ENCODE measurements around the gene RETREG1.

- no peak for TF ChIP-seq CTCF (IDR thresholded peaks at IDR 0.05; ENCODE audit: low read length)
- TF ChIP-seq EZH2phosphoT487 (IDR thresholded peaks at IDR 0.05; ENCODE audit: low read length), result no peak
- TF ChIP-seq EZH2 (optimal IDR thresholded peaks at IDR 0.05; ENCODE audit: low read depth, low read length), result no peak
Measured at GRCh38 chr5:16471387-16471786, 145.4 kb downstream of the RETREG1 start.
